GM12801 (cell line): Measurements from ENCODE around the gene AP2A2.

ENCODE experiments used
- CTCF ChIP-seq: IDR thresholded peaks from one replicate; pipeline ENCODE4 v1.5.1; 2011; ENCODE audit warnings: control low read depth; ENCODE audit not compliant: insufficient read length; ENCODE audit errors: extremely low read depth

Gene AP2A2

GRCh38 chr11:1020211-1020905 lies 94.7 kb downstream of the AP2A2 start:
- no peak for TF ChIP-seq CTCF

- TF ChIP-seq CTCF, result no peak
Observed at GRCh38 chr11:1022411-1022810, 96.7 kb downstream of the AP2A2 start.

GRCh38 chr11:1022908-1023810 lies 97.5 kb downstream of the AP2A2 start:
- no peak for TF ChIP-seq CTCF

GRCh38 chr11:1023811-1024596 lies 98.3 kb downstream of the AP2A2 start:
- no peak for TF ChIP-seq CTCF

GRCh38 chr11:1024597-1025409 lies 99.1 kb downstream of the AP2A2 start:
- TF ChIP-seq CTCF, result no peak

GRCh38 chr11:1025410-1026162 lies 99.9 kb downstream of the AP2A2 start:
- no peak for TF ChIP-seq CTCF
